Esophagus squamous epithelium (tissue), 5 donors: ENCODE measurements around the gene SCIN. TPM values are rescaled to one million over a fixed set of nuclear protein-coding genes. Genes with fewer than 3 reads are reported as not detected.
"Not testable (repeated sequence)": the region's sequence is repeated elsewhere in the genome, so short reads cannot be mapped to it uniquely, and the experiment has no call there.

Source experiments
- DNase-seq: peaks from one replicate; lab custom pipeline; 2025; lab: John Stamatoyannopoulos, UW
- H3K27ac ChIP-seq, 4 donors: fragments of 200-600 bp; sonication (generic); one replicate each; pipeline ENCODE4 v1.5.1; 2016 to 2019; ENCODE audit warnings: mild to moderate bottlenecking in 1 of 4
- H3K27me3 ChIP-seq, 4 donors: fragments of 200-600 bp; sonication (generic); 1 replicate in 3 of 4; 2 replicates in 1 of 4; pipeline versions ENCODE4 v1.5.1 to v1.6.0; 2017 to 2021; ENCODE audit warnings: antibody characterized with exemption in 1 of 4
- H3K36me3 ChIP-seq, 3 donors: fragments of 200-600 bp; sonication (generic); one replicate each; pipeline ENCODE4 v1.5.1; 2016 to 2019
- H3K4me1 ChIP-seq, 3 donors: fragments of 200-600 bp; sonication (generic); one replicate each; pipeline ENCODE4 v1.5.1; 2017 to 2019
- H3K4me3 ChIP-seq, 4 donors: fragments of 200-600 bp; sonication (generic); 1 replicate in 3 of 4; 2 replicates in 1 of 4; pipeline ENCODE4 v1.5.1; 2016 to 2019; ENCODE audit warnings: mild to moderate bottlenecking in 2 of 4, moderate library complexity in 1 of 4
- H3K9me3 ChIP-seq, 3 donors: fragments of 200-600 bp; sonication (generic); one replicate each; pipeline ENCODE4 v1.5.1; 2016 to 2019
- CTCF ChIP-seq, 6 experiments: fragments of 450-650 bp in 4 of 6; fragments of 200-600 bp in 2 of 6; sonication (generic) in 2 of 6; IDR thresholded peaks; one replicate each; pipeline ENCODE4 v1.5.1; 2016 to 2019; ENCODE audit warnings: antibody characterized with exemption in 6 of 6, mild to moderate bottlenecking in 4 of 6, moderate library complexity in 4 of 6
- POLR2A ChIP-seq, 4 donors: fragments of 450-650 bp; IDR thresholded peaks; one replicate each; pipeline ENCODE4 v1.6.1; 2017; ENCODE audit warnings: antibody characterized with exemption in 4 of 4, mild to moderate bottlenecking in 4 of 4, moderate library complexity in 3 of 4
- WGBS, 2 donors: methylation state at CpG; one replicate each; pipeline ENCODE4 v1.1.5; 2018; 5-methylcytosine and 5-hydroxymethylcytosine counted together
- intact Hi-C: fragments of 100-400 bp; cut with DNase I; formaldehyde crosslinking; loops from one replicate; pipeline ENCODE4 v1.15.0; 2022
- total RNA-seq, 4 donors: library from RNA; depleted of rRNA; stranded (reverse); fragments of >200 nt; gene quantifications; one replicate each; pipeline ENCODE4 v1.1.0, GENCODE V29; 2016
- donor health status: DM: yes; HTN: yes; CAD: no.

The SCIN gene
- total RNA-seq, 4 donors from 2014 or later = 3.4 to 38.4 (median 25.9) TPM

GRCh38 chr7:12686234-12686890 lies 115.8 kb downstream of the SCIN start:
- WGBS, 2 donors = 7 to 18% methylated on average over 12 to 31 of the region's 54 CpGs
- H3K27ac ChIP-seq = peak overlapping the region; percentile 91 to 95 (median 92)
- peak overlapping the region; percentile 76 to 91 (median 78) for H3K4me3 ChIP-seq
- H3K9me3 ChIP-seq = no peaks in the 10 kb centered on the region
- no peaks in the 10 kb centered on the region for H3K27me3 ChIP-seq
- DNase-seq = peak; percentile 72
- no peaks in the 10 kb centered on the region for H3K36me3 ChIP-seq
- peaks cover 0 to 32% (median under 1%) of the 10 kb centered on the region in 3 donors for H3K4me1 ChIP-seq
- TF ChIP-seq CTCF (IDR thresholded peaks at IDR 0.05) = peak; percentile 69 to 100 (median 98)
- no peak for TF ChIP-seq POLR2A (IDR thresholded peaks at IDR 0.05)
- intact Hi-C loops = no loop called here

GRCh38 chr7:12686891-12687717 lies 116.6 kb downstream of the SCIN start, which contains the start of gene ARL4A:
TSS of gene ARL4A (plus strand) at chr7:12687633. CDS start at chr7:12688255, 622 bp downstream.
- peaks cover 0 to 39% (median 3%) of the 10 kb centered on the region in 3 donors for H3K4me1 ChIP-seq
- TF ChIP-seq CTCF (IDR thresholded peaks at IDR 0.05) = peak in 2 of 6 experiments; percentile 34 to 50
- peak in 3 of 4 donors; percentile 69 to 92 (median 87) for TF ChIP-seq POLR2A (IDR thresholded peaks at IDR 0.05)
- no peaks in the 10 kb centered on the region for H3K27me3 ChIP-seq
- WGBS, 2 donors = 0% methylated on average over 3 of the region's 73 CpGs; no CpG with 5 or more reads in 1 of the 2 donors
- H3K9me3 ChIP-seq = no peaks in the 10 kb centered on the region
- peak within 1 kb of the TSS; percentile 76 to 91 (median 78) for H3K4me3 ChIP-seq
- intact Hi-C loops = no loop called here
- no peaks in the 10 kb centered on the region for H3K36me3 ChIP-seq
- peak; percentile 92 for DNase-seq
- H3K27ac ChIP-seq = peak within 1 kb of the TSS; percentile 91 to 95 (median 92)

GRCh38 chr7:12687718-12688171 lies 117.2 kb downstream of the SCIN start:
- TF ChIP-seq CTCF (IDR thresholded peaks at IDR 0.05) = no peak
- TF ChIP-seq POLR2A (IDR thresholded peaks at IDR 0.05) = no peak
- 4 to 8% methylated on average over 10 of the region's 12 CpGs for WGBS, 2 donors

GRCh38 chr7:12688485-12689170 lies 118.1 kb downstream of the SCIN start:
- H3K4me1 ChIP-seq = peaks cover 0 to 52% (median 3%) of the 10 kb centered on the region in 3 donors
- DNase-seq, H3K36me3 ChIP-seq, intact Hi-C loops, H3K9me3 ChIP-seq, H3K27me3 ChIP-seq: not testable (repeated sequence)
- peak overlapping the region; percentile 28 to 95 (median 92) for H3K27ac ChIP-seq
- H3K4me3 ChIP-seq = peak overlapping the region; percentile 76 to 91 (median 78)
- 47 to 54% methylated on average over 3 of the region's 3 CpGs for WGBS, 2 donors

More at GRCh38 chr7:12687718-12688171, 117.2 kb downstream of the SCIN start:
- Histone ChIP-seq H3K4me3 (peak overlapping the region; percentile 76 to 91 (median 78)), H3K9me3 (no peaks in the 10 kb centered on the region), H3K4me1 (peaks cover 0 to 46% (median 3%) of the 10 kb centered on the region in 3 donors), H3K27me3 (no peaks in the 10 kb centered on the region), H3K36me3 (no peaks in the 10 kb centered on the region), H3K27ac (peak overlapping the region; percentile 91 to 95 (median 92))
- intact Hi-C loops = no loop called here
- no peak for DNase-seq

- Histone ChIP-seq H3K27me3 (no peaks in the 10 kb centered on the region), H3K36me3 (no peaks in the 10 kb centered on the region), H3K4me1 (peaks cover 0 to 50% (median 3%) of the 10 kb centered on the region in 3 donors), H3K4me3 (peak overlapping the region; percentile 76 to 91 (median 78)), H3K27ac (peak overlapping the region; percentile 23 to 94 (median 60)), H3K9me3 (no peaks in the 10 kb centered on the region)
- DNase-seq = no peak
- intact Hi-C loops = no loop called here
- TF ChIP-seq CTCF (IDR thresholded peaks at IDR 0.05) (no peak), POLR2A (IDR thresholded peaks at IDR 0.05) (no peak)
- 34 to 49% methylated on average over 2 of the region's 2 CpGs for WGBS, 2 donors
These were observed 118.9 kb downstream of the SCIN start for GRCh38 chr7:12689451-12689850.
